HepG2 (cell line): ENCODE results near the gene H6PD. TPM values are rescaled to one million over a fixed set of nuclear protein-coding genes. Genes with fewer than 3 reads are reported as not detected.

ENCODE experiments used
- ARID4A ChIP-seq: sonication (generic); formaldehyde crosslinking; IDR thresholded peaks from 2 replicates; pipeline ENCODE4 v1.5.0; 2020; ENCODE audit warnings: mild to moderate bottlenecking, missing genetic modification reagents, borderline replicate concordance
- HOXA3 ChIP-seq: sonication (generic); formaldehyde crosslinking; IDR thresholded peaks from 2 replicates; pipeline ENCODE4 v1.5.0; 2020; ENCODE audit warnings: missing genetic modification reagents
- KLF9 ChIP-seq: IDR thresholded peaks from 2 replicates; pipeline ENCODE4 v1.6.1; 2016; ENCODE audit warnings: low read depth
- NKX3-1 ChIP-seq: sonication (generic); formaldehyde crosslinking; IDR thresholded peaks from 2 replicates; pipeline ENCODE4 v1.5.0; 2020; ENCODE audit warnings: missing genetic modification reagents
- POLR2A ChIP-seq, 2 experiments: IDR thresholded peaks; 2 replicates each; pipeline ENCODE4 v1.6.1; 2011; ENCODE audit warnings: low read depth in 2 of 2, low read length in 2 of 2, mild to moderate bottlenecking in 1 of 2, moderate library complexity in 1 of 2; ENCODE audit not compliant: insufficient read depth in 1 of 2
- POLR2AphosphoS5 ChIP-seq: IDR thresholded peaks from 2 replicates; pipeline ENCODE4 v1.6.1; 2012; ENCODE audit warnings: low read depth, low read length
- RFX3 ChIP-seq: IDR thresholded peaks from 2 replicates; pipeline ENCODE4 v1.6.1; 2016; ENCODE audit warnings: missing biosample characterization, missing genetic modification reagents
- SRSF1 ChIP-seq: fragments of 200-400 bp; formaldehyde crosslinking; optimal IDR thresholded peaks from 2 replicates; pipeline ENCODE3; 2017; ENCODE audit warnings: mild to moderate bottlenecking, low read depth, low read length, moderate library complexity
- TERF1 ChIP-seq: sonication (generic); formaldehyde crosslinking; IDR thresholded peaks from 2 replicates; pipeline ENCODE4 v1.8.0; 2022; ENCODE audit warnings: mild to moderate bottlenecking, missing genetic modification reagents, moderate library complexity
- YY1 ChIP-seq: IDR thresholded peaks from 2 replicates; pipeline ENCODE4 v1.6.1; 2011; ENCODE audit warnings: low read length, low read depth, moderate library complexity, mild to moderate bottlenecking; ENCODE audit not compliant: insufficient read depth, insufficient replicate concordance
- ZC3H4 ChIP-seq: sonication (generic); formaldehyde crosslinking; IDR thresholded peaks from 2 replicates; pipeline ENCODE4 v1.4.0; 2020; ENCODE audit warnings: missing genetic modification reagents, borderline replicate concordance
- ZFY ChIP-seq: sonication (generic); formaldehyde crosslinking; IDR thresholded peaks from 2 replicates; pipeline ENCODE4 v1.4.0; 2020; ENCODE audit warnings: missing genetic modification reagents
- ZMYM4 ChIP-seq: sonication (generic); formaldehyde crosslinking; IDR thresholded peaks from 2 replicates; pipeline ENCODE4 v1.8.1; 2023; ENCODE audit warnings: mild to moderate bottlenecking, missing genetic modification reagents
- ZNF180 ChIP-seq: sonication (generic); formaldehyde crosslinking; IDR thresholded peaks from 2 replicates; pipeline ENCODE4 v1.4.0; 2020; ENCODE audit warnings: low read depth, missing genetic modification reagents, borderline replicate concordance
- ZNF724P ChIP-seq: sonication (generic); formaldehyde crosslinking; IDR thresholded peaks from 2 replicates; pipeline ENCODE4 v1.8.0; 2022; ENCODE audit warnings: missing genetic modification reagents, borderline replicate concordance
- ZNF761 ChIP-seq: sonication (generic); formaldehyde crosslinking; conservative IDR thresholded peaks from 2 replicates; pipeline ENCODE4 v1.4.0; 2020; ENCODE audit warnings: mild to moderate bottlenecking, missing genetic modification reagents
- ZNF841 ChIP-seq: sonication (generic); formaldehyde crosslinking; IDR thresholded peaks from 2 replicates; pipeline ENCODE4 v1.8.1; 2023; ENCODE audit warnings: missing genetic modification reagents, borderline replicate concordance
- polyA plus RNA-seq, 8 experiments: library from polyadenylated mRNA; depleted of rRNA in 3 of 8; stranded (reverse) in 7 of 8; unstranded in 1 of 8; fragments of >200 nt; fragmentation: Illumina TruSeq in 4 of 8; extraction: Trizol in 4 of 8; gene quantifications; 2 replicates each; pipeline versions ENCODE4 v1.2.1 to v1.2.3, GENCODE V29; 2011 to 2016; ENCODE audit warnings: low read depth in 4 of 8, missing spikeins in 1 of 8, mixed read lengths in 1 of 8; ENCODE audit not compliant: insufficient read depth in 1 of 8
- total RNA-seq, 5 experiments: library from RNA; depleted of rRNA; stranded (reverse); fragments of >200 nt; fragmentation: Illumina TruSeq; extraction: Trizol; gene quantifications; 2 replicates each; pipeline ENCODE4 v1.2.3, GENCODE V29; 2016; ENCODE audit warnings: low read depth in 1 of 5
- TF ChIP-seq, protein P1 (sequence below): sonication (generic); formaldehyde crosslinking; IDR thresholded peaks from 2 replicates; pipeline ENCODE4 v1.4.0; 2020; ENCODE audit warnings: missing genetic modification reagents, borderline replicate concordance
- TF ChIP-seq, protein P2 (sequence below): sonication (generic); formaldehyde crosslinking; IDR thresholded peaks from 2 replicates; pipeline ENCODE4 v1.4.0; 2020; ENCODE audit warnings: low read depth, mild to moderate bottlenecking, missing genetic modification reagents
- TF ChIP-seq, protein P3 (sequence below): IDR thresholded peaks from 2 replicates; pipeline ENCODE4 v1.6.1; 2012; ENCODE audit warnings: inconsistent platforms

H6PD gene
- total and polyA plus RNA-seq, 2 of the 13 experiments (the other 11 are each of a cell fraction or from before 2014, with no cell fraction given), result 9.3 to 14.1 TPM

DNA sequence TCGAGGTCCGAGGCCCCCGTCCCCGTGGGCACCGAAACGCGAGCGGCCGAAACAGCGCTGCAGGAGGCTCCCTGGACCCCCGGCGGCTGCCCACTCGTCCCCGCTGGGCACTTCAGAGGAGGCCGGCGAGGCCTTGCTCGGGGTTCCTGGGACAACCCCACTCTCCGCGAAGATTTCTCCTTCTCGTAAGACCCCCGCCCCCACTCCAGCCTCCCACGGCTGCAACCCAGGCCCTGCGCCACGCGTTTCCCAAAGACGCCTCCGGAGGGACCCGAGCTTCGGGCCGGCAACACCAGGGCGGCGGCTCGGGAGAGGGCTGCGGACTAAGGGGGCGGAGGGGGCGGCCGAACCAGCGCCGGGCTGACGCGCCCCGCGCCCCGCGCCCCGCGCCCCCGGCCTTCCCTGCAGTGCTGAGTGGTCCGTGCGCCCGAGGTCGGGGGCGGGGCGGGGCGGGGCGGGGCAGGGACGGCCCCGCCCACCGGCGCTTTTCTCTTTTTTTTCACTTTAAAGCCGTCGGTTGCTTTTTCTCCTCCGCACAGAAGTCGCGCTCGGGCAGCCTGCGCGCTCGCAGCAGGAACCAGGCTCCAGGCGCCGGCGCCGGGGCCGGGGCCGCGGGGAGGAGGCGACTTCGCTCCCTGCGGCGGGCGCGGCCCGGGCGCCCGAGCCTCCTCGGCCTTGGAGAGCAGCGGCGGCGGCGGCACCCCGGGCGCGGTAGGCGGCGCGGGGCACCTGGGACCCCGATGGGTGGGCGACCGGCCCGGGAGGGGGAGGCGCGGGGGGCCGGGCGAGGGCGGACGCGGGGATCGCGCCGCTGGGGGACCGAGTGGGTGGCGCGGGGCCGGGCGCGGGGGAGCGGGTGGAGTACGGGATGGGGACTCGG is 58.0 kb downstream of the H6PD start, which contains the start of gene SPSB1 (continued):
- TF ChIP-seq, protein P1, sequence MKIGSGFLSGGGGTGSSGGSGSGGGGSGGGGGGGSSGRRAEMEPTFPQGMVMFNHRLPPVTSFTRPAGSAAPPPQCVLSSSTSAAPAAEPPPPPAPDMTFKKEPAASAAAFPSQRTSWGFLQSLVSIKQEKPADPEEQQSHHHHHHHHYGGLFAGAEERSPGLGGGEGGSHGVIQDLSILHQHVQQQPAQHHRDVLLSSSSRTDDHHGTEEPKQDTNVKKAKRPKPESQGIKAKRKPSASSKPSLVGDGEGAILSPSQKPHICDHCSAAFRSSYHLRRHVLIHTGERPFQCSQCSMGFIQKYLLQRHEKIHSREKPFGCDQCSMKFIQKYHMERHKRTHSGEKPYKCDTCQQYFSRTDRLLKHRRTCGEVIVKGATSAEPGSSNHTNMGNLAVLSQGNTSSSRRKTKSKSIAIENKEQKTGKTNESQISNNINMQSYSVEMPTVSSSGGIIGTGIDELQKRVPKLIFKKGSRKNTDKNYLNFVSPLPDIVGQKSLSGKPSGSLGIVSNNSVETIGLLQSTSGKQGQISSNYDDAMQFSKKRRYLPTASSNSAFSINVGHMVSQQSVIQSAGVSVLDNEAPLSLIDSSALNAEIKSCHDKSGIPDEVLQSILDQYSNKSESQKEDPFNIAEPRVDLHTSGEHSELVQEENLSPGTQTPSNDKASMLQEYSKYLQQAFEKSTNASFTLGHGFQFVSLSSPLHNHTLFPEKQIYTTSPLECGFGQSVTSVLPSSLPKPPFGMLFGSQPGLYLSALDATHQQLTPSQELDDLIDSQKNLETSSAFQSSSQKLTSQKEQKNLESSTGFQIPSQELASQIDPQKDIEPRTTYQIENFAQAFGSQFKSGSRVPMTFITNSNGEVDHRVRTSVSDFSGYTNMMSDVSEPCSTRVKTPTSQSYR (CRISPR knock-in tag), result no peak
- TF ChIP-seq ZC3H4 (CRISPR knock-in tag) (no peak), ZFY (CRISPR knock-in tag) (no peak), ZNF841 (CRISPR knock-in tag) (no peak), ZNF724P (CRISPR knock-in tag) (no peak), RFX3 (CRISPR knock-in tag) (no peak), ARID4A (CRISPR knock-in tag) (peak; percentile 19; the same call in 1 of the 2 replicates), KLF9 (no peak), ZNF761 (CRISPR knock-in tag) (no peak), POLR2AphosphoS5 (peak; percentile 60), TERF1 (CRISPR knock-in tag) (no peak), ZNF180 (no peak), POLR2A (IDR thresholded peaks at IDR 0.05; ENCODE audit: insufficient read depth in 1 of 2, low read depth in 2 of 2, low read length in 2 of 2) (peak; percentile 72 to 73), NKX3-1 (CRISPR knock-in tag) (no peak), YY1 (peak; percentile 25), SRSF1 (peak; percentile 59), HOXA3 (0 out of 2 replicates have a peak, but pooled peaks have one; percentile 8), ZMYM4 (CRISPR knock-in tag) (no peak)
- TF ChIP-seq, protein P2, sequence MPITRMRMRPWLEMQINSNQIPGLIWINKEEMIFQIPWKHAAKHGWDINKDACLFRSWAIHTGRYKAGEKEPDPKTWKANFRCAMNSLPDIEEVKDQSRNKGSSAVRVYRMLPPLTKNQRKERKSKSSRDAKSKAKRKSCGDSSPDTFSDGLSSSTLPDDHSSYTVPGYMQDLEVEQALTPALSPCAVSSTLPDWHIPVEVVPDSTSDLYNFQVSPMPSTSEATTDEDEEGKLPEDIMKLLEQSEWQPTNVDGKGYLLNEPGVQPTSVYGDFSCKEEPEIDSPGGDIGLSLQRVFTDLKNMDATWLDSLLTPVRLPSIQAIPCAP, result no peak
- TF ChIP-seq, protein P3, sequence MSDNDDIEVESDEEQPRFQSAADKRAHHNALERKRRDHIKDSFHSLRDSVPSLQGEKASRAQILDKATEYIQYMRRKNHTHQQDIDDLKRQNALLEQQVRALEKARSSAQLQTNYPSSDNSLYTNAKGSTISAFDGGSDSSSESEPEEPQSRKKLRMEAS, result 0 out of 2 replicates have a peak, but pooled peaks have one; percentile 1
